ENCODE measurements around the gene FOXK2.

The FOXK2 gene

GRCh38 chr17:82519971-82520903, 705 bp downstream of the FOXK2 start:
- in situ Hi-C loops (cut with MboI; ENCODE audit: low pct_unique_long_range_greater_than_20kb, low sequenced_read_pairs, unreplicated experiment), result no loop called here

GRCh38 chr17:82524540-82524939, 5.0 kb downstream of the FOXK2 start:
- in situ Hi-C loops (cut with MboI; ENCODE audit: low pct_unique_long_range_greater_than_20kb, low sequenced_read_pairs, unreplicated experiment), result no loop called here
- no peak for TF ChIP-seq CTCF (IDR thresholded peaks at IDR 0.05; ENCODE audit: extremely low read depth, insufficient read depth, missing control alignments)
- no peak for DNase-seq (ENCODE audit: low spot score)

More at GRCh38 chr17:82519971-82520903, 705 bp downstream of the FOXK2 start:
- TF ChIP-seq CTCF (IDR thresholded peaks at IDR 0.05; ENCODE audit: extremely low read depth, insufficient read depth, missing control alignments), result no peak
- peak; percentile 68 for DNase-seq (ENCODE audit: low spot score)

GRCh38 chr17:82525712-82526111, 6.2 kb downstream of the FOXK2 start:
- in situ Hi-C loops (cut with MboI; ENCODE audit: low pct_unique_long_range_greater_than_20kb, low sequenced_read_pairs, unreplicated experiment), result no loop called here
- no peak for TF ChIP-seq CTCF (IDR thresholded peaks at IDR 0.05; ENCODE audit: extremely low read depth, insufficient read depth, missing control alignments)
- DNase-seq (ENCODE audit: low spot score), result no peak

- in situ Hi-C loops (cut with MboI; ENCODE audit: low pct_unique_long_range_greater_than_20kb, low sequenced_read_pairs, unreplicated experiment), result no loop called here
- no peak for TF ChIP-seq CTCF (IDR thresholded peaks at IDR 0.05; ENCODE audit: extremely low read depth, insufficient read depth, missing control alignments)
- DNase-seq (ENCODE audit: low spot score), result no peak
Observed at GRCh38 chr17:82527898-82528297, 8.4 kb downstream of the FOXK2 start.

- in situ Hi-C loops (cut with MboI; ENCODE audit: low pct_unique_long_range_greater_than_20kb, low sequenced_read_pairs, unreplicated experiment), result no loop called here
- TF ChIP-seq CTCF (IDR thresholded peaks at IDR 0.05; ENCODE audit: extremely low read depth, insufficient read depth, missing control alignments), result peak; percentile 38
- no peak for DNase-seq (ENCODE audit: low spot score)
Observed at GRCh38 chr17:82528484-82529265, 9.1 kb downstream of the FOXK2 start.

GRCh38 chr17:82529914-82530300, 10.4 kb downstream of the FOXK2 start:
- no peak for DNase-seq (ENCODE audit: low spot score)
- TF ChIP-seq CTCF (IDR thresholded peaks at IDR 0.05; ENCODE audit: extremely low read depth, insufficient read depth, missing control alignments), result no peak
- in situ Hi-C loops (cut with MboI; ENCODE audit: low pct_unique_long_range_greater_than_20kb, low sequenced_read_pairs, unreplicated experiment), result no loop called here

All from GM13977 (cell line).